Measurements from ENCODE around the gene CDC42BPG. TPM values are rescaled to one million over a fixed set of nuclear protein-coding genes. Genes with fewer than 3 reads are reported as not detected.
A peak's percentile ranks its signal among the peaks of the same experiment; 100 is the strongest.

CDC42BPG gene
- total and polyA plus RNA-seq, 9 of the 15 experiments (the other 6 are each of a cell fraction or from before 2014, with no cell fraction given), result 0.04 to 8.8 (median 2.1) TPM

DNA sequence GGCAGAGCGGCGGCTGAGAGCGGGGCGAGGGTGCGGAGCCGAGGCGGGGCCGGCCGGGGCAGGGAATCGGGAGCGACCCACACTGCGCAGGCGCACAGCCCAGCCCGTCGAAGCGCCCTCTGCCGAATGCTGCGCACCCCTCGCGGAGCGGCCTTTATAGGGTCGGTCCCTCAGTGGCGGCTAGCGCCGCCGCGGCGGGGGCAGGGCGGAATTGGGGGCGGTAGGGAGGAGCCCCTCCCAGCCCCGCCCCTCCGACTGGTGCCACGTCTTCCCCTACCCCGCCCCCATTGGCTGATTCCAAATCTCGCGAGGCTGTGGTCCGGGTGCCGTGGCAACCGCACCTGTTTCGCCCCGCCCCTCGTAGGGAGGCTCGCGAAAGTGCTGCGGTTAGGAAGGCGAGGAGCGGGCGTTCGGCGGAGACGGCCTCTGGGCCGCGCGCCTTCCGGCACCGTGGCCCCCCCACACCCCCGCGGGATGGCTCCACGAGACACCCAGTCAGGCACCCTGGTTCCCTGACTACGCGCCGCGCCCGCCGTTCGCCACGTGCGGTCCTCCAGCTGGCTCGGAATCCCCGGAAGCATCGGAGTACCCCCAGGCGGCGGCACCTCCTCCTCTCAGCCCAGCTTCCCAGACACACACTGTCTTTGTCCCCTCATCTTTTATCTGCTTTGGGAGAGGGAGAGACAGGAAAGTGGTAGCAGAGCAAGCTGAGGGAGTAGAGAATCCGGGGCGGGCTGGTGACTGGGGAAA is 34.2 kb upstream of the CDC42BPG start, which contains the start of gene EHD1 (continued):
- TF ChIP-seq, protein P1, sequence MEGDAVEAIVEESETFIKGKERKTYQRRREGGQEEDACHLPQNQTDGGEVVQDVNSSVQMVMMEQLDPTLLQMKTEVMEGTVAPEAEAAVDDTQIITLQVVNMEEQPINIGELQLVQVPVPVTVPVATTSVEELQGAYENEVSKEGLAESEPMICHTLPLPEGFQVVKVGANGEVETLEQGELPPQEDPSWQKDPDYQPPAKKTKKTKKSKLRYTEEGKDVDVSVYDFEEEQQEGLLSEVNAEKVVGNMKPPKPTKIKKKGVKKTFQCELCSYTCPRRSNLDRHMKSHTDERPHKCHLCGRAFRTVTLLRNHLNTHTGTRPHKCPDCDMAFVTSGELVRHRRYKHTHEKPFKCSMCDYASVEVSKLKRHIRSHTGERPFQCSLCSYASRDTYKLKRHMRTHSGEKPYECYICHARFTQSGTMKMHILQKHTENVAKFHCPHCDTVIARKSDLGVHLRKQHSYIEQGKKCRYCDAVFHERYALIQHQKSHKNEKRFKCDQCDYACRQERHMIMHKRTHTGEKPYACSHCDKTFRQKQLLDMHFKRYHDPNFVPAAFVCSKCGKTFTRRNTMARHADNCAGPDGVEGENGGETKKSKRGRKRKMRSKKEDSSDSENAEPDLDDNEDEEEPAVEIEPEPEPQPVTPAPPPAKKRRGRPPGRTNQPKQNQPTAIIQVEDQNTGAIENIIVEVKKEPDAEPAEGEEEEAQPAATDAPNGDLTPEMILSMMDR (IDR thresholded peaks at IDR 0.05 in 2 of 3, conservative IDR thresholded peaks at IDR 0.05 in 1 of 3; ENCODE audit: insufficient read depth in 2 of 3, low read depth in 1 of 3, low read length in 3 of 3), result peak; percentile 65 to 93 (median 90); a peak in 5 of 6 replicates
- peak; percentile 59 to 63; a peak in 2 of 4 replicates for TF ChIP-seq TEAD1 (CRISPR knock-in tag; IDR thresholded peaks at IDR 0.05)
- no peak for TF ChIP-seq PPARD (CRISPR knock-in tag; IDR thresholded peaks at IDR 0.05)
- no peak for TF ChIP-seq ZKSCAN3 (CRISPR knock-in tag; IDR thresholded peaks at IDR 0.05)
- TF ChIP-seq ZFX (CRISPR knock-in tag; IDR thresholded peaks at IDR 0.05), result peak; percentile 81
- TF ChIP-seq, protein P2, sequence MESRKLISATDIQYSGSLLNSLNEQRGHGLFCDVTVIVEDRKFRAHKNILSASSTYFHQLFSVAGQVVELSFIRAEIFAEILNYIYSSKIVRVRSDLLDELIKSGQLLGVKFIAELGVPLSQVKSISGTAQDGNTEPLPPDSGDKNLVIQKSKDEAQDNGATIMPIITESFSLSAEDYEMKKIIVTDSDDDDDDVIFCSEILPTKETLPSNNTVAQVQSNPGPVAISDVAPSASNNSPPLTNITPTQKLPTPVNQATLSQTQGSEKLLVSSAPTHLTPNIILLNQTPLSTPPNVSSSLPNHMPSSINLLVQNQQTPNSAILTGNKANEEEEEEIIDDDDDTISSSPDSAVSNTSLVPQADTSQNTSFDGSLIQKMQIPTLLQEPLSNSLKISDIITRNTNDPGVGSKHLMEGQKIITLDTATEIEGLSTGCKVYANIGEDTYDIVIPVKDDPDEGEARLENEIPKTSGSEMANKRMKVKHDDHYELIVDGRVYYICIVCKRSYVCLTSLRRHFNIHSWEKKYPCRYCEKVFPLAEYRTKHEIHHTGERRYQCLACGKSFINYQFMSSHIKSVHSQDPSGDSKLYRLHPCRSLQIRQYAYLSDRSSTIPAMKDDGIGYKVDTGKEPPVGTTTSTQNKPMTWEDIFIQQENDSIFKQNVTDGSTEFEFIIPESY (CRISPR knock-in tag; IDR thresholded peaks at IDR 0.05), result peak; percentile 57; the same call in 1 of the 2 replicates
- TF ChIP-seq C11orf30 (IDR thresholded peaks at IDR 0.05; ENCODE audit: low read depth), result 0 out of 2 replicates have a peak, but pooled peaks have one; percentile 17
- peak; percentile 85 for TF ChIP-seq SUPT5H (IDR thresholded peaks at IDR 0.05)
- TF ChIP-seq, protein P3, sequence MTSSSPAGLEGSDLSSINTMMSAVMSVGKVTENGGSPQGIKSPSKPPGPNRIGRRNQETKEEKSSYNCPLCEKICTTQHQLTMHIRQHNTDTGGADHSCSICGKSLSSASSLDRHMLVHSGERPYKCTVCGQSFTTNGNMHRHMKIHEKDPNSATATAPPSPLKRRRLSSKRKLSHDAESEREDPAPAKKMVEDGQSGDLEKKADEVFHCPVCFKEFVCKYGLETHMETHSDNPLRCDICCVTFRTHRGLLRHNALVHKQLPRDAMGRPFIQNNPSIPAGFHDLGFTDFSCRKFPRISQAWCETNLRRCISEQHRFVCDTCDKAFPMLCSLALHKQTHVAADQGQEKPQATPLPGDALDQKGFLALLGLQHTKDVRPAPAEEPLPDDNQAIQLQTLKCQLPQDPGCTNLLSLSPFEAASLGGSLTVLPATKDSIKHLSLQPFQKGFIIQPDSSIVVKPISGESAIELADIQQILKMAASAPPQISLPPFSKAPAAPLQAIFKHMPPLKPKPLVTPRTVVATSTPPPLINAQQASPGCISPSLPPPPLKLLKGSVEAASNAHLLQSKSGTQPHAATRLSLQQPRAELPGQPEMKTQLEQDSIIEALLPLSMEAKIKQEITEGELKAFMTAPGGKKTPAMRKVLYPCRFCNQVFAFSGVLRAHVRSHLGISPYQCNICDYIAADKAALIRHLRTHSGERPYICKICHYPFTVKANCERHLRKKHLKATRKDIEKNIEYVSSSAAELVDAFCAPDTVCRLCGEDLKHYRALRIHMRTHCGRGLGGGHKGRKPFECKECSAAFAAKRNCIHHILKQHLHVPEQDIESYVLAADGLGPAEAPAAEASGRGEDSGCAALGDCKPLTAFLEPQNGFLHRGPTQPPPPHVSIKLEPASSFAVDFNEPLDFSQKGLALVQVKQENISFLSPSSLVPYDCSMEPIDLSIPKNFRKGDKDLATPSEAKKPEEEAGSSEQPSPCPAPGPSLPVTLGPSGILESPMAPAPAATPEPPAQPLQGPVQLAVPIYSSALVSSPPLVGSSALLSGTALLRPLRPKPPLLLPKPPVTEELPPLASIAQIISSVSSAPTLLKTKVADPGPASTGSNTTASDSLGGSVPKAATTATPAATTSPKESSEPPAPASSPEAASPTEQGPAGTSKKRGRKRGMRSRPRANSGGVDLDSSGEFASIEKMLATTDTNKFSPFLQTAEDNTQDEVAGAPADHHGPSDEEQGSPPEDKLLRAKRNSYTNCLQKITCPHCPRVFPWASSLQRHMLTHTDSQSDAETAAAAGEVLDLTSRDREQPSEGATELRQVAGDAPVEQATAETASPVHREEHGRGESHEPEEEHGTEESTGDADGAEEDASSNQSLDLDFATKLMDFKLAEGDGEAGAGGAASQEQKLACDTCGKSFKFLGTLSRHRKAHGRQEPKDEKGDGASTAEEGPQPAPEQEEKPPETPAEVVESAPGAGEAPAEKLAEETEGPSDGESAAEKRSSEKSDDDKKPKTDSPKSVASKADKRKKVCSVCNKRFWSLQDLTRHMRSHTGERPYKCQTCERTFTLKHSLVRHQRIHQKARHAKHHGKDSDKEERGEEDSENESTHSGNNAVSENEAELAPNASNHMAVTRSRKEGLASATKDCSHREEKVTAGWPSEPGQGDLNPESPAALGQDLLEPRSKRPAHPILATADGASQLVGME (CRISPR knock-in tag; IDR thresholded peaks at IDR 0.05), result peak; percentile 85
- TF ChIP-seq POLR2B (IDR thresholded peaks at IDR 0.05; ENCODE audit: low read depth, partially characterized antibody), result peak; percentile 74
- TF ChIP-seq, protein P4, sequence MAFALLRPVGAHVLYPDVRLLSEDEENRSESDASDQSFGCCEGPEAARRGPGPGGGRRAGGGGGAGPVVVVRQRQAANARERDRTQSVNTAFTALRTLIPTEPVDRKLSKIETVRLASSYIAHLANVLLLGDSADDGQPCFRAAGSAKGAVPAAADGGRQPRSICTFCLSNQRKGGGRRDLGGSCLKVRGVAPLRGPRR (CRISPR knock-in tag; IDR thresholded peaks at IDR 0.05), result no peak
- TF ChIP-seq, protein P5, sequence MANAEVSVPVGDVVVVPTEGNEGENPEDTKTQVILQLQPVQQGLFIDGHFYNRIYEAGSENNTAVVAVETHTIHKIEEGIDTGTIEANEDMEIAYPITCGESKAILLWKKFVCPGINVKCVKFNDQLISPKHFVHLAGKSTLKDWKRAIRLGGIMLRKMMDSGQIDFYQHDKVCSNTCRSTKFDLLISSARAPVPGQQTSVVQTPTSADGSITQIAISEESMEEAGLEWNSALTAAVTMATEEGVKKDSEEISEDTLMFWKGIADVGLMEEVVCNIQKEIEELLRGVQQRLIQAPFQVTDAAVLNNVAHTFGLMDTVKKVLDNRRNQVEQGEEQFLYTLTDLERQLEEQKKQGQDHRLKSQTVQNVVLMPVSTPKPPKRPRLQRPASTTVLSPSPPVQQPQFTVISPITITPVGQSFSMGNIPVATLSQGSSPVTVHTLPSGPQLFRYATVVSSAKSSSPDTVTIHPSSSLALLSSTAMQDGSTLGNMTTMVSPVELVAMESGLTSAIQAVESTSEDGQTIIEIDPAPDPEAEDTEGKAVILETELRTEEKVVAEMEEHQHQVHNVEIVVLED (CRISPR knock-in tag; IDR thresholded peaks at IDR 0.05), result peak; percentile 26

Data from K562 (cell line).